ENCODE measurements around the gene NUDT14.

DNA sequence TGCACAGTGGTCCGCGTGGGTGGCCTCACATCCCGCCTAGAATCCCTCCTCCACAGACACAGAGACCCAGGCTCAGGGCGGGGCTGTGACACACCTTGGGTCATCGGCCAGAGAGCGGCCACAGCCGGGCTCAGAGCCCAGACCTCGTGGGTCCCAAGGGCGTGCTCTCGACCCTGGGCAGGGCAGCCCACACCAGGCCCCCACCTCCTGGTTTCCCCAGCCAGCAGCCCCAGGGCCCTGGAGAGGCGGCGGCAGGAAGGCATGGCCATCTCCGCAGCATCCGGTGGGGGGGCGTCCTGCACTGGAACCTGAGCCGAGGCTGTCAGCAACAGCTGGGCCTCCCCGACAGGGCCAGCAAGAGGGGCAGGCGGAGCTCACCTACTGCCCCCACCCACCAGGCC is 27.8 kb downstream of the NUDT14 start:
- TF ChIP-seq POLR2A (IDR thresholded peaks at IDR 0.05) (no peak), EP300 (IDR thresholded peaks at IDR 0.05) (no peak)
- TF ChIP-seq, protein P1, sequence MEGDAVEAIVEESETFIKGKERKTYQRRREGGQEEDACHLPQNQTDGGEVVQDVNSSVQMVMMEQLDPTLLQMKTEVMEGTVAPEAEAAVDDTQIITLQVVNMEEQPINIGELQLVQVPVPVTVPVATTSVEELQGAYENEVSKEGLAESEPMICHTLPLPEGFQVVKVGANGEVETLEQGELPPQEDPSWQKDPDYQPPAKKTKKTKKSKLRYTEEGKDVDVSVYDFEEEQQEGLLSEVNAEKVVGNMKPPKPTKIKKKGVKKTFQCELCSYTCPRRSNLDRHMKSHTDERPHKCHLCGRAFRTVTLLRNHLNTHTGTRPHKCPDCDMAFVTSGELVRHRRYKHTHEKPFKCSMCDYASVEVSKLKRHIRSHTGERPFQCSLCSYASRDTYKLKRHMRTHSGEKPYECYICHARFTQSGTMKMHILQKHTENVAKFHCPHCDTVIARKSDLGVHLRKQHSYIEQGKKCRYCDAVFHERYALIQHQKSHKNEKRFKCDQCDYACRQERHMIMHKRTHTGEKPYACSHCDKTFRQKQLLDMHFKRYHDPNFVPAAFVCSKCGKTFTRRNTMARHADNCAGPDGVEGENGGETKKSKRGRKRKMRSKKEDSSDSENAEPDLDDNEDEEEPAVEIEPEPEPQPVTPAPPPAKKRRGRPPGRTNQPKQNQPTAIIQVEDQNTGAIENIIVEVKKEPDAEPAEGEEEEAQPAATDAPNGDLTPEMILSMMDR (IDR thresholded peaks at IDR 0.05), result no peak

Data from ovary (tissue), 3 donors.